Heart right ventricle (tissue), 16 donors: ENCODE measurements around the gene TSR1. TPM values are rescaled to one million over a fixed set of nuclear protein-coding genes. Genes with fewer than 3 reads are reported as not detected.

Source experiments
- ATAC-seq, 8 donors: fragments of 200-7000 bp; cut with Tn5 transposase; one replicate each; pipeline ENCODE4 v1.9.1; 2020; ENCODE audit warnings: mild to moderate bottlenecking in 8 of 8, moderate library complexity in 8 of 8, moderate number of reproducible peaks in 1 of 8
- DNase-seq, 2 donors: peaks; one replicate each; pipeline ENCODE4 v3.0.0-alpha.2; 2020
- H3K27ac ChIP-seq, 10 donors: fragments of 200-600 bp; sonication (generic) in 2 of 10; one replicate each; pipeline versions ENCODE4 v1.5.0 to v1.8.0; 2020 to 2022; ENCODE audit warnings: mild to moderate bottlenecking in 3 of 10
- H3K27me3 ChIP-seq, 7 donors: fragments of 200-600 bp; one replicate each; pipeline ENCODE4 v1.8.0; 2021 to 2022; ENCODE audit warnings: mild to moderate bottlenecking in 2 of 7
- H3K36me3 ChIP-seq, 9 donors: fragments of 200-600 bp; sonication (generic) in 1 of 9; one replicate each; pipeline versions ENCODE4 v1.5.0 to v1.8.0; 2020 to 2022; ENCODE audit warnings: mild to moderate bottlenecking in 2 of 9
- H3K4me1 ChIP-seq, 9 donors: fragments of 200-600 bp; sonication (generic) in 1 of 9; one replicate each; pipeline versions ENCODE4 v1.5.0 to v1.8.0; 2020 to 2022; ENCODE audit warnings: mild to moderate bottlenecking in 4 of 9
- H3K4me3 ChIP-seq, 10 donors: fragments of 200-600 bp; sonication (generic) in 2 of 10; one replicate each; pipeline versions ENCODE4 v1.5.0 to v1.8.0; 2020 to 2022; ENCODE audit warnings: mild to moderate bottlenecking in 7 of 10, moderate library complexity in 2 of 10
- H3K9me3 ChIP-seq, 11 donors: fragments of 200-600 bp in 10 of 11; sonication (generic) in 2 of 11; one replicate each; pipeline versions ENCODE4 v1.5.0 to v1.8.0; 2013 to 2022; ENCODE audit warnings: mild to moderate bottlenecking in 2 of 11, control low read depth in 1 of 11, moderate library complexity in 1 of 11
- WGBS, 2 donors: extraction: QIAGEN DNeasy Blood & Tissue Kit; methylation state at CpG; one replicate each; pipeline ENCODE4 v1.1.7; 2013; ENCODE audit warnings: inconsistent platforms in 1 of 2; 5-methylcytosine and 5-hydroxymethylcytosine counted together
- intact Hi-C, 10 donors: fragments of 100-400 bp; cut with DNase I; formaldehyde crosslinking; loops; one replicate each; pipeline versions ENCODE4 v1.11.1 to v1.14.2; 2022
- polyA plus RNA-seq, 2 donors: library from polyadenylated mRNA; stranded (reverse); fragments of 200-250 nt; gene quantifications; one replicate each; pipeline ENCODE4 v1.2.3, GENCODE V29; 2013
- total RNA-seq, 10 donors: library from RNA; stranded (reverse); fragmentation: NEBNext Ultra II Directional in 3 of 10; extraction: Animal tissue kit (Norgen Biotek cat#: 25700) in 3 of 10; gene quantifications; one replicate each; pipeline versions ENCODE4 v1.2.1 to v1.2.4, GENCODE V29; 2021 to 2023
- TF ChIP-seq, protein P1 (sequence below), 9 donors: fragments of 200-600 bp; sonication (generic) in 2 of 9; IDR thresholded peaks; one replicate each; pipeline versions ENCODE4 v1.5.0 to v1.8.0; 2021 to 2022; ENCODE audit warnings: antibody characterized with exemption in 9 of 9, mild to moderate bottlenecking in 5 of 9, moderate library complexity in 1 of 9
- donor health status: Arrhythmogenic right ventricular cardiomyopathy.
- donor health status: ischemic (EF 13 %, LVEDD 7.1; RV severe dilation, severe dysfunction).
- donor health status: healthy with polysubstance abuse.
- donor health status: DM: no; HTN: yes; CAD: no.
- donor health status: DM: no; HTN: no; CAD: no.
- donor health status: ischemic (EF 25% LVEDD 6.9; RV normal size, moderate dysfunction).
- donor health status: ischemic (EF 25% LVEDD 5.7; RV mildly dilated, moderate dysfunction).
- donor health status: healthy.
- donor health status: DM: yes; HTN: yes; CAD: no.
- donor health status: Ischemic cardiomyopathy.
- donor health status: ischemic (EF 35%, LVEDD 5.7; RV mildly dilated, moderate dysfunction).
- donor health status: nonischemic (EF 11% LVEDD 7.7; RV severe dilation, severe dysfunction).
- donor health status: DM: yes; HTN: yes; CAD: no.
- donor health status: PGD.
- donor health status: ischemic (EF 29% LVEDD 5.4; RV normal size, mild dysfunction).
- donor health status: nonischemic (EF 23%, LVEDD 6.1; RV moderate dilation, normal function).

TSR1 gene
- total and polyA plus RNA-seq, 12 donors, result 12.8 to 30.5 (median 22.5) TPM

DNA sequence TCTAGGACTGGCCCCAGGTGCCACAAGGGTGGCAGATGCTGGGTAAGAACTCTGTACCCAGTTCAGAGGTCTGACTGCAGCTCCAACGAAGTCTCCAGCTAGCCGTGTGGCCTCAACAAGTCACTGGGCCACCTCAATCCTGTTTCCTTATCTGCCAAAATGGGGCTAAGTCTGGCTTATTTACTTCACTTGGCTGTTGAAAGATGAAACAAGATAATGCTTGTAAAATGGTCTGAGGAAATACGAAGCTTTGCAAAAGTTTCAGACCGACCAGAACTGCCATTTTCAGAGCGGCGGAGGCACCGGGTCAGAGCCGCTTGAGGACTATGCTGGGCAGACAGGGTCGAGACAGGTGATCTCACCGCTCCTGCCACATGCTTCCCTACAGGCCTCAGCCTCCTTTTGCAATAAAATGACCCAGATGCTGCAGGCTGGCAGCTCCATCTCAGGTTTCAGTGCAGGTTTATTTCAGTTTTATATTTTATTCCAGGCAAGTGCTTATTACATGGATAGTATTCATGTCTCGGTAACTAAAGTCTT lies 47.4 kb upstream of the TSR1 start:
- peaks cover 0 to 28% (median 14%) of the 10 kb centered on the region in 9 donors for H3K4me1 ChIP-seq
- TF ChIP-seq, protein P1, sequence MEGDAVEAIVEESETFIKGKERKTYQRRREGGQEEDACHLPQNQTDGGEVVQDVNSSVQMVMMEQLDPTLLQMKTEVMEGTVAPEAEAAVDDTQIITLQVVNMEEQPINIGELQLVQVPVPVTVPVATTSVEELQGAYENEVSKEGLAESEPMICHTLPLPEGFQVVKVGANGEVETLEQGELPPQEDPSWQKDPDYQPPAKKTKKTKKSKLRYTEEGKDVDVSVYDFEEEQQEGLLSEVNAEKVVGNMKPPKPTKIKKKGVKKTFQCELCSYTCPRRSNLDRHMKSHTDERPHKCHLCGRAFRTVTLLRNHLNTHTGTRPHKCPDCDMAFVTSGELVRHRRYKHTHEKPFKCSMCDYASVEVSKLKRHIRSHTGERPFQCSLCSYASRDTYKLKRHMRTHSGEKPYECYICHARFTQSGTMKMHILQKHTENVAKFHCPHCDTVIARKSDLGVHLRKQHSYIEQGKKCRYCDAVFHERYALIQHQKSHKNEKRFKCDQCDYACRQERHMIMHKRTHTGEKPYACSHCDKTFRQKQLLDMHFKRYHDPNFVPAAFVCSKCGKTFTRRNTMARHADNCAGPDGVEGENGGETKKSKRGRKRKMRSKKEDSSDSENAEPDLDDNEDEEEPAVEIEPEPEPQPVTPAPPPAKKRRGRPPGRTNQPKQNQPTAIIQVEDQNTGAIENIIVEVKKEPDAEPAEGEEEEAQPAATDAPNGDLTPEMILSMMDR (IDR thresholded peaks at IDR 0.05), result no peak
- ATAC-seq (no peak), DNase-seq (no peak)
- H3K36me3 ChIP-seq, result peaks cover 0 to 64% (median 21%) of the 10 kb centered on the region in 9 donors
- H3K4me3 ChIP-seq, result no peak overlapping the region
- H3K27ac ChIP-seq, result peak overlapping the region in 1 of 10 donors; percentile 58
- no peaks in the 10 kb centered on the region for H3K9me3 ChIP-seq
- H3K27me3 ChIP-seq, result no peaks in the 10 kb centered on the region
- intact Hi-C loops, result loop anchor here in 6 of 10 donors (2.0 to 10.0 kb wide), 3 partner anchors 31 to 1661 kb away; no protein-coding TSS in a partner anchor
- WGBS, 2 donors, result 88 to 89% methylated on average over 11 of the region's 11 CpGs

DNA sequence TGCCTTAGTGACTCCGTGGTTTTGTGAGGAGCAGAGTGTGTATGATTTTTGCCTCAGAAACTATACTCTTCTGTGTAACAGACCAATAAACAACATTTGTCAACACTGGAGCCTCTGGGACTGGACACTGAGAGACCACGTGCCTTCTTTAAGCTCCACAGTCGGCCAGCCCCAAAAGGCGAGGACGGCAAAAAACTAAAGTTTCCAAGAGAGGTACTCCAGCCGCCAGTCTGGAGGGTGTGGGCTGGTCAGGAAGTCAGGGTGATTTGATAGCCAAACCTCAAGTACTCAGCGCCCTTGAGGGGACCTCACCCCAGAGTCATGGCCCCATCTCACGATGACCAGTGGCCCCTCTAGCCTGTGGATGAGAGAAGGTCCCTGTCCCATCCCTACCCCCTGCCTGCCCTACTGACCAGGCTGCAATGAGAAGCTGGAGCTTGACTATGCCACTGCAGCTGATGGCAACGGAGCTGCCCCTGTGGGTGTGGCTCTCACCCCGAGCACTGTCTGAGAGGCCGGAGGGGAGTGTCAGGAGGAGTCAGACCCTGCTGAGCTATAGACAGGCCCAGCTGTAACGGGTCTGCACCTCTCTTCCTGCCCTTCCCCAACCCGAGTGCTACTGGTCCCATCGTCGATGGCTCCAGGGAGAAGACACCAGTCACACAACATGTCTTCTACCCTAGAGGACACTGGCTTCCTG lies 44.8 kb upstream of the TSR1 start:
- Histone ChIP-seq H3K9me3 (no peaks in the 10 kb centered on the region), H3K27ac (no peak overlapping the region), H3K36me3 (peaks cover 0 to 71% (median 17%) of the 10 kb centered on the region in 9 donors), H3K4me1 (peaks cover 0 to 28% (median 14%) of the 10 kb centered on the region in 9 donors), H3K27me3 (no peaks in the 10 kb centered on the region), H3K4me3 (no peak overlapping the region)
- TF ChIP-seq, protein P1 (IDR thresholded peaks at IDR 0.05), result no peak
- intact Hi-C loops, result loop anchor here in 2 of 10 donors (2.0 to 10.0 kb wide), 2 partner anchors 34 to 1664 kb away; no protein-coding TSS in a partner anchor
- 78 to 83% methylated on average over 15 of the region's 15 CpGs for WGBS, 2 donors
- DNase-seq (no peak), ATAC-seq (no peak)

DNA sequence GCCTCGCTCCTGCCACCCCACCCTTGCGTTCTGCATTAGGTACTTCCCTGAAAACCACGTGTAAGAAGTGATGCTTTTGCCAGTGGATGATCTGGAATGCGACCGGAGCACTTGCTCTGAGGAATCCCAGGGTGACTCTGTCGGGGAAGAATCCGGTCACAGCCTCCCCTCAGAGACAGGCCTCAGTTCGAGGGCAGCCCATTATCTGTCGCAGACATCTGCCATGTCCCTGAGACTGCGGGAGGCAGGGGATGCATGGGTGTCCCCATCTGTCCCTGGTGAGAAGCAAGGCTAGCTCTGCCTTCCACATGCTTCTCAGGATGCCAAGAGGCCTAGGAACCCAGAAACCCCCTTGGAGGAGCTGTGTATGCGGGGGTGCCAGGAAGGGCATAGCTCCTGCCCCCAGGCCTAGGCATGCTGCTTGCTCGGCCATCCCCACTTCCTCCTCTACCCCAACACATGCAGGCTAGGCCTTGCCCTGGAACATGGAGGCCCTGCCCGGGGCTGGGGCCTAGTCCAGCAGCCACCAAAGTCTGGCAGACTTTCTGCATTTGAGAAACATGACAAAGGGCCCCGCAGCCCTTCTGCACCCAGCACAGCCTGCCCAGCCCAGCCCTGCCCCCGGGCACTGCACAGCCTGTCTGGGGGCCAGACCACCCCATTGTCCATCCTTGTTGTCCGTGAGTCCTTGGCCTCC lies 44.1 kb upstream of the TSR1 start:
- no peaks in the 10 kb centered on the region for H3K9me3 ChIP-seq
- DNase-seq (no peak), ATAC-seq (peak in 1 of 8 donors; percentile 5)
- intact Hi-C loops, result loop anchor here in 2 of 10 donors (2.0 to 10.0 kb wide), 2 partner anchors 34 to 1664 kb away; no protein-coding TSS in a partner anchor
- TF ChIP-seq, protein P1 (IDR thresholded peaks at IDR 0.05), result no peak
- peaks cover 0 to 22% (median 14%) of the 10 kb centered on the region in 9 donors for H3K4me1 ChIP-seq
- no peaks in the 10 kb centered on the region for H3K27me3 ChIP-seq
- H3K4me3 ChIP-seq, result no peak overlapping the region
- H3K27ac ChIP-seq, result no peak overlapping the region
- 79 to 82% methylated on average over 16 of the region's 16 CpGs for WGBS, 2 donors
- H3K36me3 ChIP-seq, result peaks cover 0 to 71% (median 11%) of the 10 kb centered on the region in 9 donors
